H1 (cell line): ENCODE results near the gene TCF7L1. TPM values are rescaled to one million over a fixed set of nuclear protein-coding genes. Genes with fewer than 3 reads are reported as not detected.

Experiments used
- CTCF ChIA-PET: fragments of 300-600 bp; sonication (Branson Sonifier 250); formaldehyde crosslinking; loops from one replicate; lab custom pipeline; 2021; ENCODE audit not compliant: partially characterized antibody; lab: Charles Lee
- POLR2A ChIA-PET: fragments of 300-600 bp; sonication (Branson Sonifier 250); formaldehyde crosslinking; loops from one replicate; lab custom pipeline; 2021; ENCODE audit warnings: inconsistent platforms; ENCODE audit not compliant: partially characterized antibody; lab: Charles Lee
- DNase-seq, 2 experiments: peaks; one replicate each; pipeline versions ENCODE4 v3.0.0 to v3.0.0-alpha.2; 2010 to 2022; ENCODE audit warnings: low spot score in 2 of 2, low read depth in 1 of 2, mixed read lengths in 1 of 2
- FAIRE-seq: peaks from 2 replicates; lab custom pipeline; 2011; peaks lifted over from hg19 to GRCh38; lab: Jason Lieb, UNC
- H2AFZ ChIP-seq: 2 replicates; pipeline ENCODE4 v1.8.1; 2012; ENCODE audit warnings: low read length, inconsistent platforms
- H2AK5ac ChIP-seq: 2 replicates; pipeline ENCODE4 v1.6.1; 2013; ENCODE audit warnings: low read depth, low read length
- H2BK120ac ChIP-seq: replicated peaks from 2 replicates; pipeline ENCODE3; 2013; ENCODE audit warnings: low read depth, low read length, inconsistent platforms
- H2BK12ac ChIP-seq: 2 replicates; pipeline ENCODE4 v1.6.1; 2013; ENCODE audit warnings: low read depth, low read length
- H2BK15ac ChIP-seq: 2 replicates; pipeline ENCODE4 v1.6.1; 2013; ENCODE audit warnings: low read length
- H2BK20ac ChIP-seq: 2 replicates; pipeline ENCODE4 v1.6.1; 2013; ENCODE audit warnings: low read length
- H2BK5ac ChIP-seq: 2 replicates; pipeline ENCODE4 v1.6.1; 2013; ENCODE audit warnings: low read depth, low read length
- H3K14ac ChIP-seq: 2 replicates; pipeline ENCODE4 v1.6.1; 2013; ENCODE audit warnings: inconsistent platforms; ENCODE audit not compliant: insufficient read length
- H3K18ac ChIP-seq: 2 replicates; pipeline ENCODE4 v1.6.1; 2013; ENCODE audit warnings: low read length; ENCODE audit errors: extremely low read depth
- H3K23ac ChIP-seq: 2 replicates; pipeline ENCODE4 v1.6.1; 2013; ENCODE audit warnings: inconsistent platforms; ENCODE audit not compliant: insufficient read length
- H3K23me2 ChIP-seq: 2 replicates; pipeline ENCODE4 v1.6.1; 2013; ENCODE audit warnings: low read depth, low read length
- H3K27ac ChIP-seq: 2 replicates; pipeline ENCODE4 v1.6.1; 2011; ENCODE audit warnings: low read depth, low read length, inconsistent platforms
- H3K27me3 ChIP-seq, 4 experiments: replicated peaks in 1 of 4; 1 replicate in 1 of 4; 2 replicates in 3 of 4; pipeline versions ENCODE4 v1.6.1 to v1.8.1; 2011 to 2013; ENCODE audit warnings: low read length in 3 of 4, mild to moderate bottlenecking in 3 of 4, inconsistent platforms in 2 of 4, mixed read lengths in 2 of 4, moderate library complexity in 1 of 4; ENCODE audit not compliant: control insufficient read depth in 3 of 4, insufficient read depth in 3 of 4; ENCODE audit errors: extremely low read depth in 1 of 4
- H3K36me3 ChIP-seq, 4 experiments: 2 replicates each; pipeline versions ENCODE4 v1.6.1 to v1.8.1; 2011 to 2013; ENCODE audit warnings: mild to moderate bottlenecking in 4 of 4, low read length in 3 of 4, moderate library complexity in 2 of 4, control low read depth in 1 of 4, inconsistent platforms in 1 of 4; ENCODE audit not compliant: insufficient read depth in 4 of 4, control insufficient read depth in 2 of 4
- H3K4ac ChIP-seq: replicated peaks from 2 replicates; pipeline ENCODE3; 2013; ENCODE audit warnings: low read length, low read depth, mixed read lengths, inconsistent platforms; ENCODE audit not compliant: insufficient read length
- H3K4me1 ChIP-seq, 4 experiments: replicated peaks in 1 of 4; 1 replicate in 1 of 4; 2 replicates in 3 of 4; pipeline versions ENCODE4 v1.6.1 to v1.8.1; 2011 to 2013; ENCODE audit warnings: low read length in 3 of 4, inconsistent platforms in 2 of 4, mixed read lengths in 1 of 4; ENCODE audit not compliant: insufficient read depth in 4 of 4, control insufficient read depth in 3 of 4
- H3K4me2 ChIP-seq, 2 experiments: 2 replicates each; pipeline versions ENCODE4 v1.6.1 to v1.8.1; 2011 to 2013; ENCODE audit warnings: low read depth in 2 of 2, low read length in 2 of 2, control low read depth in 1 of 2, inconsistent platforms in 1 of 2, mild to moderate bottlenecking in 1 of 2; ENCODE audit not compliant: insufficient read depth in 1 of 2
- H3K4me3 ChIP-seq, 4 experiments: fragments of 200-600, 300-600 bp in 1 of 4; sonication (generic), shearing (Covaris generic), sonication (Bioruptor Twin) in 1 of 4; 2 replicates each; pipeline versions ENCODE4 v1.5.1 to v1.8.1; 2011 to 2016; ENCODE audit warnings: low read length in 4 of 4, low read depth in 3 of 4, control low read depth in 2 of 4, inconsistent platforms in 2 of 4, mild to moderate bottlenecking in 2 of 4, mixed read lengths in 1 of 4, moderate library complexity in 1 of 4; ENCODE audit not compliant: insufficient read depth in 2 of 4; ENCODE audit errors: extremely low read depth in 1 of 4
- H3K56ac ChIP-seq: replicated peaks from 2 replicates; pipeline ENCODE3; 2013; ENCODE audit warnings: low read depth, mild to moderate bottlenecking, mixed read lengths, low read length, inconsistent platforms; ENCODE audit not compliant: insufficient read length
- H3K79me1 ChIP-seq: 2 replicates; pipeline ENCODE4 v1.6.1; 2013; ENCODE audit warnings: low read depth, low read length, control low read depth
- H3K79me2 ChIP-seq, 2 experiments: 2 replicates each; pipeline versions ENCODE4 v1.6.1 to v1.8.1; 2012 to 2013; ENCODE audit warnings: low read length in 2 of 2, mild to moderate bottlenecking in 2 of 2, inconsistent platforms in 1 of 2; ENCODE audit not compliant: insufficient read depth in 2 of 2, control insufficient read depth in 1 of 2
- H3K9ac ChIP-seq, 4 experiments: replicated peaks in 1 of 4; 1 replicate in 1 of 4; 2 replicates in 3 of 4; pipeline versions ENCODE4 v1.6.1 to v1.8.1; 2011 to 2013; ENCODE audit warnings: low read depth in 3 of 4, low read length in 3 of 4, control low read depth in 2 of 4, mild to moderate bottlenecking in 2 of 4, moderate library complexity in 2 of 4, inconsistent platforms in 1 of 4; ENCODE audit errors: extremely low read depth in 1 of 4
- H3K9me3 ChIP-seq, 2 experiments: 2 replicates each; pipeline versions ENCODE4 v1.6.1 to v1.8.1; 2012 to 2013; ENCODE audit warnings: mild to moderate bottlenecking in 2 of 2, moderate library complexity in 2 of 2, control low read depth in 1 of 2, inconsistent platforms in 1 of 2, low read depth in 1 of 2, low read length in 1 of 2, mixed read lengths in 1 of 2; ENCODE audit not compliant: insufficient read depth in 2 of 2
- H4K20me1 ChIP-seq, 2 experiments: replicated peaks in 1 of 2; 2 replicates each; pipeline versions ENCODE3 to v1.8.1; 2011 to 2013; ENCODE audit warnings: inconsistent platforms in 2 of 2, low read length in 2 of 2, mild to moderate bottlenecking in 1 of 2; ENCODE audit not compliant: insufficient read depth in 2 of 2, control insufficient read depth in 1 of 2
- H4K5ac ChIP-seq: 2 replicates; pipeline ENCODE4 v1.6.1; 2013; ENCODE audit warnings: low read length, low read depth, mixed read lengths, inconsistent platforms; ENCODE audit not compliant: insufficient read length
- H4K8ac ChIP-seq: 2 replicates; pipeline ENCODE4 v1.8.0; 2013; ENCODE audit warnings: mild to moderate bottlenecking, moderate library complexity, low read length, inconsistent platforms; ENCODE audit not compliant: insufficient read depth; ENCODE audit errors: extremely low read depth
- H4K91ac ChIP-seq: replicated peaks from 2 replicates; pipeline ENCODE3; 2013; ENCODE audit warnings: low read length, mixed read lengths, inconsistent platforms; ENCODE audit not compliant: insufficient read length
- BRCA1 ChIP-seq: IDR thresholded peaks from 2 replicates; pipeline ENCODE4 v1.6.1; 2012; ENCODE audit warnings: low read depth, low read length, improper control_type of control experiment
- EZH2 ChIP-seq: fragments of 200-600 bp; sonication (generic); IDR thresholded peaks from 2 replicates; pipeline ENCODE4 v1.7.1; 2012; ENCODE audit warnings: low read depth, mild to moderate bottlenecking, moderate library complexity, low read length, inconsistent platforms; ENCODE audit not compliant: severe bottlenecking
- GTF2F1 ChIP-seq: IDR thresholded peaks from 2 replicates; pipeline ENCODE4 v1.6.1; 2012; ENCODE audit warnings: low read depth, low read length, improper control_type of control experiment, borderline replicate concordance
- HDAC2 ChIP-seq, 2 experiments: fragments of 300-600 bp in 1 of 2; sonication (generic) in 1 of 2; IDR thresholded peaks; 2 replicates each; pipeline ENCODE4 v1.6.1; 2011 to 2012; ENCODE audit warnings: low read depth in 2 of 2, low read length in 2 of 2, mild to moderate bottlenecking in 2 of 2, moderate library complexity in 2 of 2, borderline replicate concordance in 1 of 2, inconsistent platforms in 1 of 2
- KDM5A ChIP-seq: fragments of 200-600 bp; IDR thresholded peaks from 2 replicates; pipeline ENCODE4 v1.7.1; 2012; ENCODE audit warnings: mild to moderate bottlenecking, low read length, inconsistent platforms, mixed read lengths
- NANOG ChIP-seq: IDR thresholded peaks from 2 replicates; pipeline ENCODE4 v1.6.1; 2011; ENCODE audit warnings: low read length, low read depth, mild to moderate bottlenecking, inconsistent platforms; ENCODE audit not compliant: insufficient read depth, poor library complexity, severe bottlenecking
- NRF1 ChIP-seq: IDR thresholded peaks from 2 replicates; pipeline ENCODE4 v1.6.1; 2011; ENCODE audit warnings: mild to moderate bottlenecking, low read depth, low read length, improper control_type of control experiment
- PHF8 ChIP-seq: fragments of 200-600 bp; sonication (generic); conservative IDR thresholded peaks from 2 replicates; pipeline ENCODE4 v1.7.1; 2012; ENCODE audit warnings: low read depth, mild to moderate bottlenecking, inconsistent platforms, low read length, moderate library complexity
- SIN3A ChIP-seq, 2 experiments: IDR thresholded peaks in 1 of 2; conservative IDR thresholded peaks in 1 of 2; 2 replicates each; pipeline ENCODE4 v1.6.1; 2011 to 2012; ENCODE audit warnings: low read length in 2 of 2, improper control_type of control experiment in 1 of 2, low read depth in 1 of 2, mild to moderate bottlenecking in 1 of 2
- SIX5 ChIP-seq: IDR thresholded peaks from 2 replicates; pipeline ENCODE4 v1.6.1; 2011; ENCODE audit warnings: mild to moderate bottlenecking, low read depth, low read length
- SUZ12 ChIP-seq: fragments of 200-600 bp; sonication (generic); IDR thresholded peaks from 2 replicates; pipeline ENCODE4 v1.6.1; 2012; ENCODE audit warnings: mild to moderate bottlenecking, inconsistent platforms, low read length, moderate library complexity, mixed read lengths
- TEAD4 ChIP-seq: IDR thresholded peaks from 2 replicates; pipeline ENCODE4 v1.6.1; 2012; ENCODE audit warnings: low read depth, low read length, inconsistent platforms, mixed read lengths
- WGBS, 2 experiments: shearing (Covaris generic) in 1 of 2; methylation state at CpG; one replicate each; pipeline versions ENCODE4 v1.1.6 to v1.1.7; 2013 to 2015; ENCODE audit warnings: low lambda C conversion rate in 2 of 2, mixed read lengths in 2 of 2, inconsistent platforms in 1 of 2, low coverage in 1 of 2, missing lambda C conversion rate in 1 of 2; ENCODE audit not compliant: insufficient replicate concordance in 2 of 2, insufficient coverage in 1 of 2, insufficient read length in 1 of 2; ENCODE audit errors: extremely low coverage in 1 of 2, missing lambda C conversion rate in 1 of 2; 5-methylcytosine and 5-hydroxymethylcytosine counted together
- polyA plus RNA-seq, 7 experiments: library from polyadenylated mRNA; depleted of rRNA in 3 of 7; stranded (reverse) in 5 of 7; unstranded in 2 of 7; fragments of >200 nt in 5 of 7; fragments of 200-250 nt in 2 of 7; gene quantifications; 1 replicate in 5 of 7; 2 replicates in 1 of 7; 4 replicates in 1 of 7; pipeline versions ENCODE4 v1.2.1 to v1.2.3, GENCODE V29; 2011 to 2013; ENCODE audit warnings: missing spikeins in 2 of 7, mixed read lengths in 2 of 7
- total RNA-seq: library from RNA; stranded (reverse); fragmentation: NEBNext Ultra II Directional; extraction: Animal tissue kit (Norgen Biotek cat#: 25700); gene quantifications from 2 replicates; pipeline ENCODE4 v1.2.1, GENCODE V29; 2021

The TCF7L1 gene
- total and polyA plus RNA-seq, 2 of the 8 experiments (the other 6 are each of a cell fraction or from before 2014, with no cell fraction given), result 27.5 to 108 TPM

- Histone ChIP-seq H2BK20ac (no peak overlapping the region), H3K23me2 (no peaks in the 10 kb centered on the region), H4K5ac (no peak overlapping the region), H3K79me1 (peaks cover 8% of the 10 kb centered on the region), H3K4ac (no peak overlapping the region), H3K27me3 (no peaks in the 10 kb centered on the region), H2AK5ac (no peak overlapping the region), H3K18ac (no peak overlapping the region), H3K23ac (no peak overlapping the region), H2BK12ac (no peak overlapping the region), H4K20me1 (peaks cover 6 to 16% of the 10 kb centered on the region in 2 experiments), H3K79me2 (peaks cover 6 to 75% of the 10 kb centered on the region in 2 experiments; a peak in 2 of 4 replicates), H2BK15ac (no peak overlapping the region), H3K27ac (no peak overlapping the region), H3K14ac (no peak overlapping the region), H3K9ac (no peak overlapping the region), H2BK120ac (no peak overlapping the region), H3K4me3 (no peak overlapping the region), H4K91ac (no peak overlapping the region), H3K36me3 (no peaks in the 10 kb centered on the region), H3K56ac (no peak overlapping the region), H3K9me3 (no peaks in the 10 kb centered on the region), H2AFZ (no peak overlapping the region), H3K4me1 (peaks cover 3 to 12% (median 10%) of the 10 kb centered on the region in 4 experiments; a peak in 6 of 7 replicates), H2BK5ac (no peak overlapping the region), H4K8ac (no peak overlapping the region), H3K4me2 (no peak overlapping the region)
- POLR2A ChIA-PET, result interaction anchor here (1.0 to 2.1 kb wide), 8 partner anchors 9 to 79 kb away, joined by 3 to 23 read pairs (median 4); no protein-coding TSS in a partner anchor
- no peak for DNase-seq
- CTCF ChIA-PET, result interaction anchor here (0.9 to 2.0 kb wide), 14 partner anchors 9 to 155 kb away, joined by 3 to 16 read pairs (median 4); no protein-coding TSS in a partner anchor
- no peak for FAIRE-seq
- 87% methylated on average over 8 of the region's 8 CpGs; no CpG with 5 or more reads in 1 of the 2 experiments for WGBS, 2 experiments
- TF ChIP-seq NANOG (no peak), SIX5 (no peak), GTF2F1 (no peak), EZH2 (no peak), NRF1 (no peak), BRCA1 (no peak), TEAD4 (no peak), PHF8 (no peak), HDAC2 (IDR thresholded peaks at IDR 0.05; ENCODE audit: borderline replicate concordance in 1 of 2, low read depth in 2 of 2, low read length in 2 of 2) (no peak), KDM5A (no peak), SIN3A (conservative IDR thresholded peaks at IDR 0.05 in 1 of 2, IDR thresholded peaks at IDR 0.05 in 1 of 2; ENCODE audit: low read depth in 1 of 2, low read length in 2 of 2) (no peak), SUZ12 (no peak)
These were observed 88.0 kb downstream of the TCF7L1 start for GRCh38 chr2:85221067-85221691.
